SK-N-SH treated with all-trans-retinoic acid at 6 μM for 48 hours (cell line): ENCODE measurements around the gene XPC.
A peak's percentile ranks its signal among the peaks of the same experiment; 100 is the strongest.
"Not testable (repeated sequence)": the region's sequence is repeated elsewhere in the genome, so short reads cannot be mapped to it uniquely, and the experiment has no call there.

Source experiments
- ATAC-seq: fragments of 200-7000 bp; cut with Tn5 transposase; 3 replicates; pipeline ENCODE4 v1.9.1; 2020; ENCODE audit warnings: mild to moderate bottlenecking, moderate library complexity
- ARNTL ChIP-seq: fragments of 450-650 bp; formaldehyde crosslinking; IDR thresholded peaks from 2 replicates; pipeline ENCODE4 v1.5.0; 2020; ENCODE audit warnings: low read depth, mild to moderate bottlenecking, moderate library complexity, borderline replicate concordance
- BACH2 ChIP-seq: fragments of 250-450 bp; sonication (Bioruptor Pico); IDR thresholded peaks from 2 replicates; pipeline ENCODE4 v1.9.0; 2021; ENCODE audit warnings: mild to moderate bottlenecking, borderline replicate concordance
- CREB5 ChIP-seq: fragments of 250-450 bp; sonication (Bioruptor Pico); IDR thresholded peaks from 2 replicates; pipeline ENCODE4 v1.5.1; 2020; ENCODE audit warnings: low read depth, mild to moderate bottlenecking, moderate library complexity
- CSDC2 ChIP-seq: fragments of 250-450 bp; sonication (Bioruptor Pico); IDR thresholded peaks from 2 replicates; pipeline ENCODE4 v1.5.0; 2020; ENCODE audit warnings: mild to moderate bottlenecking, moderate library complexity
- CSRNP3 ChIP-seq: fragments of 250-450 bp; sonication (Bioruptor Pico); IDR thresholded peaks from 2 replicates; pipeline ENCODE4 v1.5.1; 2021; ENCODE audit warnings: mild to moderate bottlenecking, moderate library complexity
- ESRRG ChIP-seq: fragments of 250-450 bp; sonication (Bioruptor Pico); IDR thresholded peaks from 2 replicates; pipeline ENCODE4 v1.6.1; 2021; ENCODE audit warnings: mild to moderate bottlenecking
- ISL1 ChIP-seq: fragments of 250-450 bp; sonication (Bioruptor Pico); IDR thresholded peaks from 2 replicates; pipeline ENCODE4 v2.1.2; 2022; ENCODE audit warnings: mild to moderate bottlenecking, moderate library complexity
- OSR1 ChIP-seq: fragments of 250-450 bp; sonication (Bioruptor Pico); IDR thresholded peaks from 2 replicates; pipeline ENCODE4 v1.8.0; 2022; ENCODE audit warnings: moderate library complexity, mild to moderate bottlenecking, inconsistent platforms
- PATZ1 ChIP-seq: fragments of 250-450 bp; sonication (Bioruptor Pico); IDR thresholded peaks from 2 replicates; pipeline ENCODE4 v1.8.0; 2020; ENCODE audit warnings: mild to moderate bottlenecking, moderate library complexity, borderline replicate concordance
- POU6F1 ChIP-seq: fragments of 250-450 bp; sonication (Bioruptor Pico); IDR thresholded peaks from 2 replicates; pipeline ENCODE4 v1.8.0; 2021; ENCODE audit warnings: low read depth, mild to moderate bottlenecking, moderate library complexity, borderline replicate concordance
- PPARA ChIP-seq: fragments of 250-450 bp; sonication (Bioruptor Pico); IDR thresholded peaks from 2 replicates; pipeline ENCODE4 v1.5.0; 2020; ENCODE audit warnings: mild to moderate bottlenecking, borderline replicate concordance
- RARB ChIP-seq: fragments of 250-450 bp; sonication (Bioruptor Pico); IDR thresholded peaks from 2 replicates; pipeline ENCODE4 v1.8.0; 2021; ENCODE audit warnings: mild to moderate bottlenecking, moderate library complexity
- SNAI2 ChIP-seq: fragments of 250-450 bp; sonication (Bioruptor Pico); IDR thresholded peaks from 2 replicates; pipeline ENCODE4 v1.5.0; 2020; ENCODE audit warnings: mild to moderate bottlenecking, moderate library complexity
- TOX ChIP-seq: fragments of 250-450 bp; sonication (Bioruptor Pico); IDR thresholded peaks from 2 replicates; pipeline ENCODE4 v1.8.0; 2021; ENCODE audit warnings: mild to moderate bottlenecking, moderate library complexity, borderline replicate concordance
- TSHZ2 ChIP-seq: fragments of 250-450 bp; sonication (Bioruptor Pico); IDR thresholded peaks from 2 replicates; pipeline ENCODE4 v1.5.0; 2020; ENCODE audit warnings: mild to moderate bottlenecking, moderate library complexity
- ZC3H10 ChIP-seq: fragments of 250-450 bp; sonication (Bioruptor Pico); IDR thresholded peaks from 2 replicates; pipeline ENCODE4 v1.5.1; 2021; ENCODE audit warnings: mild to moderate bottlenecking, moderate library complexity
- ZFP30 ChIP-seq: fragments of 450-650 bp; formaldehyde crosslinking; IDR thresholded peaks from 2 replicates; pipeline ENCODE4 v1.5.0; 2022; ENCODE audit warnings: mild to moderate bottlenecking, moderate library complexity
- ZNF565 ChIP-seq: fragments of 450-650 bp; formaldehyde crosslinking; conservative IDR thresholded peaks from 2 replicates; pipeline ENCODE4 v1.5.0; 2020; ENCODE audit warnings: low read depth, mild to moderate bottlenecking, moderate library complexity
- ZNF70 ChIP-seq: fragments of 450-650 bp; formaldehyde crosslinking; IDR thresholded peaks from 2 replicates; pipeline ENCODE4 v1.5.0; 2020; ENCODE audit warnings: mild to moderate bottlenecking, moderate library complexity
- ZNF8 ChIP-seq: fragments of 450-650 bp; formaldehyde crosslinking; IDR thresholded peaks from 2 replicates; pipeline ENCODE4 v1.5.0; 2020; ENCODE audit warnings: mild to moderate bottlenecking, moderate library complexity

XPC gene

GRCh38 chr3:14178247-14179113 is at the start of gene XPC, which contains the start of gene LSM3:
Gene XPC (minus strand): TSS chr3:14178601. CDS start chr3:14178568, 33 bp downstream.
Gene LSM3 (plus strand): TSS chr3:14178817. CDS start chr3:14178861, 44 bp downstream.
- no peak for TF ChIP-seq TOX (CRISPR knock-in tag)
- 0 out of 2 replicates have a peak, but pooled peaks have one; percentile 37 for TF ChIP-seq ZNF8 (CRISPR knock-in tag)
- peak; percentile 97 for ATAC-seq

GRCh38 chr3:14227856-14228255 is 49.5 kb upstream of the XPC start:
- no peak for ATAC-seq
- TF ChIP-seq ZC3H10 (CRISPR knock-in tag) (no peak), POU6F1 (CRISPR knock-in tag) (no peak), ARNTL (CRISPR knock-in tag) (no peak), CSDC2 (CRISPR knock-in tag) (no peak), SNAI2 (no peak), ZFP30 (CRISPR knock-in tag) (no peak), ZNF8 (CRISPR knock-in tag) (no peak), PATZ1 (no peak), ZNF565 (CRISPR knock-in tag) (no peak), CREB5 (CRISPR knock-in tag) (no peak), TOX (CRISPR knock-in tag) (no peak), ISL1 (no peak), BACH2 (CRISPR knock-in tag) (no peak), CSRNP3 (CRISPR knock-in tag) (no peak), TSHZ2 (CRISPR knock-in tag) (no peak), RARB (no peak), ZNF70 (CRISPR knock-in tag) (no peak), OSR1 (CRISPR knock-in tag) (no peak), PPARA (no peak), ESRRG (CRISPR knock-in tag) (no peak)
- TF ChIP-seq, all 23 proteins: peak for 0

GRCh38 chr3:14226351-14226750 is 48.0 kb upstream of the XPC start:
- not testable (repeated sequence) for ATAC-seq
